Muscle layer of colon (tissue), 2 donors: ENCODE results near the gene EYS.
"Not testable (repeated sequence)": the region's sequence is repeated elsewhere in the genome, so short reads cannot be mapped to it uniquely, and the experiment has no call there.

Experiments
- H3K27ac ChIP-seq: one replicate; pipeline ENCODE4 v1.7.0; 2013; ENCODE audit warnings: low read depth, mild to moderate bottlenecking, low read length, moderate library complexity
- H3K27me3 ChIP-seq, 2 donors: one replicate each; pipeline ENCODE4 v1.7.0; 2013; ENCODE audit warnings: low read length in 2 of 2, mild to moderate bottlenecking in 2 of 2; ENCODE audit not compliant: insufficient read depth in 2 of 2, control insufficient read depth in 1 of 2
- H3K36me3 ChIP-seq: one replicate; pipeline ENCODE4 v1.7.0; 2013; ENCODE audit warnings: mild to moderate bottlenecking, low read length; ENCODE audit not compliant: insufficient read depth
- H3K4me1 ChIP-seq: one replicate; pipeline ENCODE4 v1.7.0; 2013; ENCODE audit warnings: mild to moderate bottlenecking, low read length; ENCODE audit not compliant: insufficient read depth
- H3K4me3 ChIP-seq, 2 donors: one replicate each; pipeline ENCODE4 v1.7.0; 2013; ENCODE audit warnings: low read length in 2 of 2, low read depth in 1 of 2, mild to moderate bottlenecking in 1 of 2, moderate library complexity in 1 of 2
- H3K9ac ChIP-seq: one replicate; pipeline ENCODE4 v1.7.0; 2013; ENCODE audit warnings: low read length
- H3K9me3 ChIP-seq: one replicate; pipeline ENCODE4 v1.7.0; 2013; ENCODE audit warnings: mild to moderate bottlenecking, low read length
- donor health status: abdominal sarcoma.
- donor health status: Adenocarcinoma of cecum.

EYS gene

DNA sequence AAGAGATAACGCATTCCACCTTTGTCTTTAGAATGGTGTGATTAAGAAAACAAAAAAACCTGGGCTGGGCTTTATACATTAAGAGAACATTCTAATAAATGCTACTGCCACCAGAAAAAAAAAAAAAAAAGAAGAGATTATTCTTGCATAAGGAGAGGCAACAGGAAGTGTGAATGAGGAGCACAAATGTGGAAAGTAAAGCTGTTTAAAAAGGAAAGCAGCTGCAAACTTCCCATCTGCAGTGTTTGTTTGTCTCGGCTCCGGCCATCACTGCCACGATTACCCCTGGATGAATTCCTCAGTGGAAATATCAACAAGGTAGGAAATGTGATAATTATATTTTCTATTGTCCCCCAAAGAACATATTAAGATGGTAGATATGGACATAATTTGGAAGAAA lies 1847.5 kb downstream of the EYS start:
- H3K9ac ChIP-seq, result no peak overlapping the region
- no peak overlapping the region for H3K27ac ChIP-seq
- H3K9me3 ChIP-seq, result no peaks in the 10 kb centered on the region
- no peaks in the 10 kb centered on the region for H3K36me3 ChIP-seq
- no peaks in the 10 kb centered on the region for H3K27me3 ChIP-seq
- H3K4me3 ChIP-seq, result no peak overlapping the region
- no peaks in the 10 kb centered on the region for H3K4me1 ChIP-seq

DNA sequence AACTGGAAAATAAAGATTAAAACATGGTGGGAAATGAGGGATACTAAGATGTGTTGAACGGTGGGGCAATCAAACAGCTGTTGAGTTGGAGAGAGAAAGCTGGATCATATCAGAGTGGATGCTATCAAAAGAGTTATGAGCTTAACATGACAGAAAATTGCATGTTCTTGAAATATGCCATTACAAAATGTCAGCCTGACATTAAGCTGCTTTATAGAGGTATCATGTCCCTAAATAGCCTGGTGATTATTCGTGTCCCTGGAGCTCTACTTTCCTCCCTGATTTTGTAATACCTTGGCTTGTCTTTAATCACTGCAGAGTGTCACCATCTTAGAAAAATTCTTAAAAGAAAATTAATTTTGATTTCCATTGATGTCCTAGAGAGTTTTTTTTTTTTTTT lies 1848.3 kb downstream of the EYS start:
- H3K27ac ChIP-seq, result no peak overlapping the region
- H3K4me1 ChIP-seq, result no peaks in the 10 kb centered on the region
- H3K9me3 ChIP-seq, result no peaks in the 10 kb centered on the region
- H3K36me3 ChIP-seq, result no peaks in the 10 kb centered on the region
- H3K9ac ChIP-seq, result no peak overlapping the region
- no peaks in the 10 kb centered on the region for H3K27me3 ChIP-seq
- no peak overlapping the region for H3K4me3 ChIP-seq

DNA sequence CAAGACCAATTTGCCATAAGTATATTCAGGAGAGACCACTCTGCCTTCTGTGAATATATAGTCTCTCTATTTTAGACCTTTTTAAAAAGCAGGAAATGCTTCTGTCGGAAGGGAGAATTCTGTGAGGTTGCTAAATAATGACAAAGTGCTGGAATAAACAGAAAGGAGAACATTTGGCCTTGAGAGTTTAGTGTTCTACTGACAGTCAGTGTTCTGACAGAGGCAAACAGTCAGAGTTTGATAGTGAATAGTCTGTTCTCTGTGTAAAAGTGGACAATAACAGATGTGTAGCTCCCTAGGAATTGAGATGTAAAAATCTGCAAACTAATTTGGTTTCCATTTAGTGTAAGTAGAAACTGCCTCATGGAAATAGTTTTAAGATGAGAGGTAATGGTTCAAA lies 1850.8 kb downstream of the EYS start:
- Histone ChIP-seq H3K4me1 (no peaks in the 10 kb centered on the region), H3K9ac (no peak overlapping the region), H3K9me3 (no peaks in the 10 kb centered on the region), H3K36me3 (no peaks in the 10 kb centered on the region), H3K27me3 (no peaks in the 10 kb centered on the region), H3K4me3 (no peak overlapping the region), H3K27ac (no peak overlapping the region)

DNA sequence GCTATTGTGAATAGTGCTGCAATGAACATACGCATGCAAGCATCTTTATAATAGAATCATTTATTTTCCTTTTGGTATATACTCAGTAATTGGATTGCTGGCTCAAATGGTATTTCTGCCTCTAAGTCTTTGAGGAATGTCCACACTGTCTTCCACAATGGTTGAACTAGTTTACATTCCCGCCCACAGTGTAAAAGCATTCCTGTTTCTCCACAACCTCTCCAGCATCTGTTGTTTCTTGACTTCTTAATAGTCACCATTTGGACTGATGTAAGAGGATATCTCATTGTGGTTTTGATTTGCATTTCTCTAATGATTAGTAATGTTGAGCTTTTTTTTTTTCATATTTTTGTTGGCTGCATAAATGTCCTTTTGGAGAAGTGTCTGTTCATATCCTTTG lies 1862.7 kb downstream of the EYS start:
- H3K4me1 ChIP-seq, result no peaks in the 10 kb centered on the region
- H3K4me3 ChIP-seq, result no peak overlapping the region
- H3K27ac ChIP-seq, result no peak overlapping the region
- H3K27me3 ChIP-seq, result no peaks in the 10 kb centered on the region
- no peak overlapping the region for H3K9ac ChIP-seq
- H3K36me3 ChIP-seq, result no peaks in the 10 kb centered on the region
- no peaks in the 10 kb centered on the region for H3K9me3 ChIP-seq

DNA sequence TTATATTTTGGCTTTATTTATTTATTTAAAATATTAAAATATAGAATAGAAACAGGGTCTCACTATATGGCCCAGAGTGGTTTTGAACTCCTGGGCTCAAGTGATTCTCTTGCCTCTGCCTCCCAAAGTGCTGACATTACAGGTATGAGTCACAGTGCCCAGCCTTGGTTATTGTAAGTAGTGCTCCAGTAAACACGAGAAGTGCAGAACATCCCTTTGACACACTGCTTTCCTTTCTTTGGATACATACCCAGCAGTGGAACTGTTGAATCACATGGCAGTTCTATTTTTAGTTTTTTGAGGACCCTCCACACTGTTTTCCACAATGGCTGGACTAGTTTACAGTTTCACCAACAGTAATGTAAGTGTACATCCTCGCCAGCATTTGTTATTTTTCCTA lies 1867.5 kb downstream of the EYS start:
- Histone ChIP-seq H3K36me3 (no peaks in the 10 kb centered on the region), H3K4me3 (no peak overlapping the region), H3K9me3 (no peaks in the 10 kb centered on the region)

DNA sequence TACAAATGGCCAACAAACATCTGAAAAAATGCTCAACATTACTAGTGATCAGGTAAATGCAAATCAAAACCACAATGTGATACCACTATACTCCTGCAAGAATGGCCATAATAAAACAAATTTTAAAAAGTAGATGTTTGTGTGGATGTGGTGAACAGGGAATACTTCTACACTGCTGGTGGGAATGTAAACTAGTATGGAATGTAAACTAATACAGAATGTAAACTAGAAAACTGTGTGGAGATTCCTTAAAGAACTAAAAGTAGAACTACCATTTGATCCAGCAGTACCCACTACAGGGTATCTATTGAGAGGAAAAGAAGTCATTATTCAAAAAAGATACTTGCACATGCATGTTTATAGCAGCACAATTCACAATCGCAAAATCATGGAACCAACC lies 1878.3 kb downstream of the EYS start:
- H3K27ac ChIP-seq, H3K27me3 ChIP-seq, H3K9me3 ChIP-seq, H3K4me3 ChIP-seq, H3K9ac ChIP-seq, H3K36me3 ChIP-seq, H3K4me1 ChIP-seq: not testable (repeated sequence)

More for the DNA sequence above, 1867.5 kb downstream of the EYS start:
- Histone ChIP-seq H3K27me3 (no peaks in the 10 kb centered on the region), H3K27ac (no peak overlapping the region), H3K9ac (no peak overlapping the region), H3K4me1 (no peaks in the 10 kb centered on the region)

DNA sequence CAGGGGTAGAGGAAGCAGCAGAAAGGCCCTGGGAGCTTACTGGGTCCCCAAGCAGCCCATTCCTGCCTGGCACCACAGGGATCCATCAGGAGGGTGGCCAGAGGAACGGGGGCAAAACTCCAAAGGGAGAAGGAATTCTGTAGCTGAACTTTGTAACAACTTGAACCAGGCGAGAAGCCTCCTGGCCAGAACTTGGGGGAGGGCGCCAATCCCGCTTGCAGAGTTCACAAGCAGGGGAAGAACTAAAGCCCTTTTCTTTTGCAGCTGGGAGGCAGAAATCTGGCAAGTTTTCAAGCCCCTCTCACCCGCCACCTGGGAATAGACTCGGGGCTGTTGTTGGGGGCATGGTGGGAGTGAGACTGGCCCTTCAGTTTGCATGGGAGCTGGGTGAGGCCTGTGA lies 1882.3 kb downstream of the EYS start:
- H3K9ac ChIP-seq, result no peak overlapping the region
- no peaks in the 10 kb centered on the region for H3K27me3 ChIP-seq
- H3K4me1 ChIP-seq, result no peaks in the 10 kb centered on the region
- H3K36me3 ChIP-seq, result no peaks in the 10 kb centered on the region
- H3K9me3 ChIP-seq, result no peaks in the 10 kb centered on the region
- H3K4me3 ChIP-seq, result no peak overlapping the region
- no peak overlapping the region for H3K27ac ChIP-seq

DNA sequence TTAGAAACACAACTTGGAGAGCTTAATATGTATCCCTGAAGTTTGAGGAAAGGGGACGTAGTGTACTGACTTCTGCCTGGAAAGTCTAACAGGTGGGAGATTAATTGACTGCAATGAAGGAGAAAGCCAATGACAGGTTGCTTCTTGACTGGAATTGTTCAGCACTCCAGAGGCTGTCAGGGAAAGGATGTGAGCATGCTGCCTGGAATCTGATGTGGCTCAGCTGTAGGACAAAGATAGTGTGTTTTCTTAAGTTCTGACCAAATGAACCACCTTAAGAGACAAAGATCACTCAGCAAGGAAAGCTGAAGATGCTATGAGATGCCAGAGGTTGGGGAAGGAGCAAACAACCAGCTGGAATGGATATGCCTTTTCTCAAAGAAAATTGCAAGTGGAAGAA lies 1885.6 kb downstream of the EYS start:
- Histone ChIP-seq H3K4me1 (no peaks in the 10 kb centered on the region), H3K36me3 (no peaks in the 10 kb centered on the region), H3K9me3 (no peaks in the 10 kb centered on the region), H3K4me3 (no peak overlapping the region), H3K27me3 (no peaks in the 10 kb centered on the region), H3K9ac (no peak overlapping the region), H3K27ac (no peak overlapping the region)

DNA sequence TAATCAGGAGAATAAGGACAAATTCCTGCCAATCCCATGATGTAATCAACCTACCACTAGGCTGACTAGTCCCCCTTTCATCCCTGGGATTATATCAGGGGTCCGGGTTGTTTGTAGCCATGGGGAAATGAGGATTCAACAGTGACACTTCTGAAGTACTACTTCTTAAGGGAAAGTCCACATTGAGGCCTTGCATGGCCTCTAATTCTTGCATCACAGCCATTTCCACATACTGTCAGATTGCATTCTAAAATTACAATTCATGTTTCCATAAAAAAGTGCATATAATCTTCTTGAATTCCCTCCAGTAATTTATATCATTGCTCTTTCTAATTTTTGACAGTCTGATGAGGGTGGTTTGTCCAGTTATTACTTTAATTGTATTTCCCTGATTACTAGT lies 1887.2 kb downstream of the EYS start:
- Histone ChIP-seq H3K27ac (no peak overlapping the region), H3K27me3 (no peaks in the 10 kb centered on the region), H3K4me1 (no peaks in the 10 kb centered on the region), H3K9me3 (no peaks in the 10 kb centered on the region), H3K4me3 (no peak overlapping the region), H3K9ac (no peak overlapping the region), H3K36me3 (no peaks in the 10 kb centered on the region)

DNA sequence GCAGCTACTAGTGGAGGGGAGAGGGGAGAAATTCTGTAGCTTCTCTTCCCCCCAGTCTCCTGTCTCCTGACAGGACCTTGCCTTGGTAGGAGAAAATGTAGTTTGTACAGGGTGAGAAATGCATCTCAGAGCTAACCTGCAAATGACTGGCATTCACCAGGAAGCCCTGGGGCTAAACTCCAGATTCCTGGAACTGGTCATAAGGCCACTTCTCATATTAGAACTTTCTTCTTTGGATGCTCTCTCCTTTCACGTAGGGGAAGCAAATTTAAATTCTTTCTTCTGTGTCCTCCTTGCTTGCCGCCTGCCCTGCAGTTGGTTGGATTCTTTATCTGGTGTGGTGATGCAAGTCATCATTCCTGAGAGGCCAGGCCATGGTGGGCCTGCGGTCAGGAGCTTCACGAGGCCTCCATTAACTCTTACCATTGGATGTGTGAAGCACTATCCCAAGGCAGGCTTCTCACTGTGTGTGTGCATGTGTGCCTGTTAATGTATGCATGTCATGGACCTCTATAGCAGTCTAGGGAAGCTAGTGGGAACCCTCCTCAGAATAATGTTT lies 1889.5 kb downstream of the EYS start:
- Histone ChIP-seq H3K27me3 (no peaks in the 10 kb centered on the region), H3K4me1 (no peaks in the 10 kb centered on the region), H3K27ac (no peak overlapping the region), H3K9me3 (no peaks in the 10 kb centered on the region), H3K36me3 (no peaks in the 10 kb centered on the region), H3K9ac (no peak overlapping the region), H3K4me3 (no peak overlapping the region)

DNA sequence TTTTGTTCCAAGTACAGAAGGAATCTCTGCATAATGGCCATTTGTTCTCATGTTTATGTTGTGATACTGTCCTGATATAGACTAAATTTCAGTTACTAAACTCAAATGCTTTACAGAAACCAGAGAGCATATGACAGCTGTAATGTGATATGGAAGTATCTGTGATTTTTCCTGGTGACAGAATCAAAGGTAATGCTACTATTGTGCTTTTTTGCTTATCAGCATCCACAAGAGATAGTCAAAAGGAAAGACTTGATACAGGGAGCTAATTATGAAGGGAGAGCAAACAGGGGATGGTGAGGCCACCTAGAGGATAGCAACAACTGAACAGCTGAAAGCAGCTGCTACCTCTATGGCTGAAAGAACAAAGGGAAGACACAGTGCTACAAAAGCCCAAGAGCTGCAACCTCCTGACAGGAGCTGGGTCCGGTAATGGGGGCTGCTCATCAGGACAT lies 1890.0 kb downstream of the EYS start:
- H3K36me3 ChIP-seq, result no peaks in the 10 kb centered on the region
- no peak overlapping the region for H3K27ac ChIP-seq
- H3K4me3 ChIP-seq, result no peak overlapping the region

DNA sequence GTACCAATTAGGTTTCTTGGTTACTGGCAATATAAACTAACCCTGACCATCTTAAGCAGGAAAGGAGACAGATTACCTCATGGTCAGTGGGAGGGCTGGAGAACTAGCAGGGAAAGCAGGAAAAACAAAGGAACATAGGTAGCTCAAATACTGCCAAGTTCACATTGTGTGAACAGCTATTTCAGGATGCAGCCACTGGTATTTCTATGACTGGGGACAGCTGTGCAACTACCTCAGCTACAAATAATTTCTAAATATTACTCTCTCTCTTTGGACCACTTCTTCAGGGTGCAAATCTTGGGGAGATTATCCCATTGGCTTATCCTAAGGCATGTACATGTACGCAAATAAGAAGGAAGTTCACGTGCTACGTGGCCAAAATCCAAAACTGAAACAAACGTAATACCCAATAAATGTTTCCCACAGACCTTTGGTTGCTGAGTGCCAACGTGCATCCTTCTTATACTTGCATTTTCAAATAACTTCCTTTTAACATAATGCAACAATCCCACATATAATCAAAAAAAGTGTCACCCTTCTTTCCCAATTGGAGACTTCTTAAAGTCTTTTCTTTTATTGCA lies 1890.5 kb downstream of the EYS start:
- Histone ChIP-seq H3K27ac (no peak overlapping the region), H3K4me3 (no peak overlapping the region), H3K36me3 (no peaks in the 10 kb centered on the region), H3K27me3 (no peaks in the 10 kb centered on the region), H3K9ac (no peak overlapping the region), H3K4me1 (no peaks in the 10 kb centered on the region), H3K9me3 (no peaks in the 10 kb centered on the region)

More for the DNA sequence above, 1890.0 kb downstream of the EYS start:
- Histone ChIP-seq H3K9me3 (no peaks in the 10 kb centered on the region), H3K9ac (no peak overlapping the region), H3K4me1 (no peaks in the 10 kb centered on the region), H3K27me3 (no peaks in the 10 kb centered on the region)
